Mononuclear cell (primary cell): Measurements from ENCODE around the gene NMT2. TPM values are rescaled to one million over a fixed set of nuclear protein-coding genes. Genes with fewer than 3 reads are reported as not detected.

Source experiments
- H3K27me3 ChIP-seq: 2 replicates; pipeline ENCODE4 v1.6.0; 2011; ENCODE audit warnings: low read length, control low read depth; ENCODE audit not compliant: insufficient read depth
- H3K4me1 ChIP-seq: 2 replicates; pipeline ENCODE4 v1.5.1; 2011; ENCODE audit warnings: mild to moderate bottlenecking, low read length, control low read depth; ENCODE audit not compliant: insufficient read depth
- H3K4me3 ChIP-seq: 2 replicates; pipeline ENCODE4 v1.5.1; 2011; ENCODE audit warnings: mild to moderate bottlenecking, low read length, moderate library complexity
- H3K9me3 ChIP-seq: 2 replicates; pipeline ENCODE4 v1.5.1; 2011; ENCODE audit warnings: low read depth, mild to moderate bottlenecking, control low read depth, low read length
- total RNA-seq: library from RNA; depleted of rRNA; stranded (reverse); fragments of >200 nt; gene quantifications from one replicate; pipeline ENCODE4 v1.2.3, GENCODE V29; 2012

NMT2 gene
- total RNA-seq, 1 donor, result 17.1 TPM

DNA sequence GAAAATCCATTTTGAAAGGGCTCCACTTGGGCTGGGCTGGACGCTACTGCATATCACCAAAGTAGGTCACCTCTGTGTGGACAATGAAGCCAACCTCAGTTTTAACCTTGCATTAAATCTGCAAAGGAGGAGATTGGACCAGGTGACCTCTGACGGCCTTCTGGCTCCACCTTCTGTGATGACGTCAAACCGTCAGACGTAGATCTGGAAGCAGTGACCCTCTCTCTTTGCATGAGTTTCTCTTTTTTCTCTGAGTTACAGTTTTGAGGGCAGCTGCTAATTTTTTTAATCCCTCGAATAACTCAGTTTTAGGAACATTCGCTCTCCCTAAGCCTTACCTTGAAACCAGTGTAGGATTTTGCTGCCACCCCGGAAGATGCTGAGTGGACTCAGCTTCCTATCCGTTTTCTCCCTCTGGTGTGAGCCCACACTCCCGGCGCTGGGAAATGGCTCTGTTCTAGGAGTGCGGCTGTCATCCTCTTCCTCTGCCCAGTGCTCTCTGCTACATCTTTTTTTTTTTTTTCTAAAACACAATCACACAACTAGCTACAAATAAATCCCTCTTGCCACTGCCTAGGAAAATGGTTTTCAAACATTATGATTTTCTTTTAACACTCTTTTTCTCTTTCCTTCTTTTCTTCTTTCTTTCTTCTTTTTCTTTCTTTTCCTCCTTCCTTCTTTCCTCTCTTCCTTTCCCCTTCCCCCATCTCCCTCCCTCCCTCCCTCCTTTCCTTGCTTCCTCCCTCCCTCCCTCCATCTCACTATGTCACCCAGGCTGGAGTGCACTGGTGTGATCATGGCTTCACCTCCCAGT, 27.7 kb upstream of the NMT2 start:
- H3K27me3 ChIP-seq, result peaks cover 6% of the 10 kb centered on the region
- H3K4me3 ChIP-seq, result no peak overlapping the region

GRCh38 chr10:15189133-15189885, 20.8 kb upstream of the NMT2 start:
- no peak overlapping the region for H3K4me3 ChIP-seq
- no peaks in the 10 kb centered on the region for H3K9me3 ChIP-seq
- peaks cover 10% of the 10 kb centered on the region for H3K4me1 ChIP-seq
- H3K27me3 ChIP-seq, result no peaks in the 10 kb centered on the region

More for the DNA sequence above, 27.7 kb upstream of the NMT2 start:
- no peaks in the 10 kb centered on the region for H3K9me3 ChIP-seq
- H3K4me1 ChIP-seq, result peaks cover 20% of the 10 kb centered on the region

- no peaks in the 10 kb centered on the region for H3K9me3 ChIP-seq
- no peak overlapping the region for H3K4me3 ChIP-seq
- no peaks in the 10 kb centered on the region for H3K27me3 ChIP-seq
- peaks cover 10% of the 10 kb centered on the region for H3K4me1 ChIP-seq
Measured at GRCh38 chr10:15188603-15189002, 20.1 kb upstream of the NMT2 start.

DNA sequence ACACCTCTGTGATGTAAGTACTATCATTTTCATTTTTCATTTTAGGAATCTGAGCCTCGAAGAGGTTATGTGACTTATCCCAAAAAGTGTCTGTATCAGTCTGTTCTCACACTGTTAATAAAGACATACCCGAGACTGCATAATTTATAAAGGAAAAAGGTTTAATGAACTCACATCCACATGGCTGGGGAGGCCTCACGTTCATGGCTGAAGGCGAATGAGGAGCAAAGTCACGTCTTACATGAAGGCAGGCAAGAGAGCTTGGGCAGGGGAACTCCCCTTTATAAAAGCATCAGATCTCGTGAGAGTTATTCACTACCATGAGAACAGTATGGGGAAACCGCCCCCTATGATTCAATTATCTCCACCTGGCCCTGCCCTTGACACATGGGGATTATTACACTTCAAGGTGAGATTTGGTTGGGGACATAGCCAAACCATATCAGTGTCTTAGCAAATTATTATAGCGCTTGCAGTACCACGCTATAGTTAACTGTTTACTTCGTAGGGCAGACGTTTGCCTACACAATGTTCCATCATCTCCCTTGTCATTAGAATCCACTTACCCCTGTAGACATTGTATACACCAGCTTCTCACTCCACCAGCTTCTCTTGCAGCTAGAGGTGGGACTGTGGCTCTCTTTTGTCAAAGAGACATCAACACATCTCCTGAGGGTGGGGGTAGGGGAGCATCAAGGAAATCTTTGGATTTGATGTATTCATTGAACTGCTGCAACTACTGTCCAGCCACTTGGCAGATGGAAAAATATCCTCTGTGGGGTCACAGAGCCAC, 15.4 kb upstream of the NMT2 start:
- Histone ChIP-seq H3K4me1 (peaks cover 3% of the 10 kb centered on the region), H3K4me3 (no peak overlapping the region), H3K9me3 (no peaks in the 10 kb centered on the region), H3K27me3 (peaks cover 3% of the 10 kb centered on the region)

- Histone ChIP-seq H3K9me3 (no peaks in the 10 kb centered on the region), H3K27me3 (peaks cover 3% of the 10 kb centered on the region), H3K4me3 (no peak overlapping the region), H3K4me1 (peaks cover 3% of the 10 kb centered on the region)
Measured at GRCh38 chr10:15182540-15183207, 14.2 kb upstream of the NMT2 start.

DNA sequence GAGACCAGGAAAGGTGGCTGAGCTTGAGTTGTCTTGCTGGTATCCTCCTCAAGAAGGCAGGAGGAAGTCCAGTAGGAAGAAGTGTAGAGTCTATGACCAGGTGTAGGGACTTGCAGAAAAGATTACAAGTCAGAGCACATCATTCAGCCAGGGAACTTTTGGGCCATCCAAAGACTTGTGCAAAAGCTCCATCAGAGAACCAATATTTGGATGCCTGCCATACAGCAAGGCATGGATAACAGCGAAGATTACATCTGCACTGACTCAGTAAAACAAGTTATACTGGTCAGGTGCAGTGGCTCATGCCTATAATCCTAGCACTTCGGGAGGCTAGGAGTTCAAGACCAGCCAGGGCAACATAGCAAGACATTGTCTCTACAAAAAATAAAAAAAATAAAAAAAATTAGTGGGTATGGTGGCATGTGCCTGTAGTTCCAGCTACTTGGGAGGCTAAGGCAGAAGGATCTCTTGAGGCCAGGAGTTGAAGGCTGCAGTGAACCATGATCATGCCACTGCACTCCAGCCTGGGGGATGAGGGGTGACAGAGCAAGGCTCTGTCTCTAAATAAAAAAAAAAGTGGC, 13.2 kb upstream of the NMT2 start:
- Histone ChIP-seq H3K27me3 (peaks cover 3% of the 10 kb centered on the region), H3K4me3 (no peak overlapping the region), H3K4me1 (peaks cover 3% of the 10 kb centered on the region), H3K9me3 (no peaks in the 10 kb centered on the region)

- Histone ChIP-seq H3K9me3 (no peaks in the 10 kb centered on the region), H3K4me1 (no peaks in the 10 kb centered on the region), H3K4me3 (no peak overlapping the region), H3K27me3 (peaks cover 3% of the 10 kb centered on the region)
Measured at GRCh38 chr10:15180736-15181135, 12.2 kb upstream of the NMT2 start.

DNA sequence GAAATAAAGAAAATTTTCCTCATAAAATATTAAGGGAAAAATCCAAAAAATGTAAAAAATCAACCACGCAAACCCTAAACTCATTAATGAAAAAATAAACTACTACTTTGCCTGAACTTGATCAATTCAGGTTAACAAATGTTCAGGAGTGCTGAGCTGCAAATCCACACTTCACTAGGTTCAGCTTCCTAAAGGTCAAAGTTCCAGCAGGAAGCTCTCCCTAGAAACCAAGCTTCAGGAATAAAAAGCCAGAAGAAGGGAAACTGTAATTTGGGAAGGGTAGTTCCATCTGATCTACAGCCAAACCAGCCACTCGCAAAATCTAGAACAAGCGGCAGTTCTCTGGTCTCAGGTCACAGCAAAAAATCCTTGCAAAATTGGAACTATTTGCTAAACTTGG, 7.8 kb upstream of the NMT2 start:
- Histone ChIP-seq H3K9me3 (no peaks in the 10 kb centered on the region), H3K27me3 (no peaks in the 10 kb centered on the region), H3K4me3 (no peak overlapping the region), H3K4me1 (no peaks in the 10 kb centered on the region)

- H3K27me3 ChIP-seq, result no peaks in the 10 kb centered on the region
- no peaks in the 10 kb centered on the region for H3K9me3 ChIP-seq
- peaks cover 6% of the 10 kb centered on the region for H3K4me1 ChIP-seq
- H3K4me3 ChIP-seq, result no peak overlapping the region
Measured at GRCh38 chr10:15175587-15175986, 7.1 kb upstream of the NMT2 start.

GRCh38 chr10:15172306-15172840, 3.9 kb upstream of the NMT2 start:
- peaks cover 8% of the 10 kb centered on the region for H3K27me3 ChIP-seq
- no peaks in the 10 kb centered on the region for H3K9me3 ChIP-seq
- no peak overlapping the region for H3K4me3 ChIP-seq

GRCh38 chr10:15169555-15170401, 1.3 kb upstream of the NMT2 start:
- Histone ChIP-seq H3K4me1 (peaks cover 31% of the 10 kb centered on the region), H3K9me3 (no peaks in the 10 kb centered on the region), H3K4me3 (no peak overlapping the region)

More at GRCh38 chr10:15172306-15172840, 3.9 kb upstream of the NMT2 start:
- peaks cover 29% of the 10 kb centered on the region for H3K4me1 ChIP-seq

GRCh38 chr10:15168786-15169554, 477 bp upstream of the NMT2 start:
- Histone ChIP-seq H3K4me1 (peaks cover 31% of the 10 kb centered on the region), H3K4me3 (no peak overlapping the region)

More at GRCh38 chr10:15169555-15170401, 1.3 kb upstream of the NMT2 start:
- peaks cover 19% of the 10 kb centered on the region for H3K27me3 ChIP-seq

More at GRCh38 chr10:15168786-15169554, 477 bp upstream of the NMT2 start:
- peaks cover 19% of the 10 kb centered on the region for H3K27me3 ChIP-seq
- H3K9me3 ChIP-seq, result no peaks in the 10 kb centered on the region
